Peyer's patch (tissue), 4 donors: ENCODE data around the gene NCKAP5. TPM values are rescaled to one million over a fixed set of nuclear protein-coding genes. Genes with fewer than 3 reads are reported as not detected.

Experiments
- DNase-seq, 3 donors: peaks; one replicate each; pipeline ENCODE4 v3.0.0-alpha.2; 2017 to 2019
- H3K27ac ChIP-seq, 4 donors: fragments of 200-600 bp; sonication (generic); one replicate each; pipeline ENCODE4 v1.5.1; 2016 to 2019
- H3K27me3 ChIP-seq, 2 donors: fragments of 200-600 bp; sonication (generic); one replicate each; pipeline ENCODE4 v1.5.1; 2019
- H3K36me3 ChIP-seq, 3 donors: fragments of 200-600 bp; sonication (generic); one replicate each; pipeline ENCODE4 v1.5.1; 2016 to 2019
- H3K4me1 ChIP-seq, 4 donors: fragments of 200-600 bp; sonication (generic); one replicate each; pipeline ENCODE4 v1.5.1; 2016 to 2019
- H3K4me3 ChIP-seq, 4 donors: fragments of 200-600 bp; sonication (generic); 1 replicate in 3 of 4; 2 replicates in 1 of 4; pipeline ENCODE4 v1.5.1; 2016 to 2019; ENCODE audit warnings: mild to moderate bottlenecking in 1 of 4
- H3K9me3 ChIP-seq, 4 donors: fragments of 200-600 bp; sonication (generic); one replicate each; pipeline ENCODE4 v1.5.1; 2016 to 2019; ENCODE audit warnings: mild to moderate bottlenecking in 1 of 4
- CTCF ChIP-seq, 6 experiments: fragments of 450-650 bp in 4 of 6; fragments of 200-600 bp in 2 of 6; sonication (generic) in 1 of 6; IDR thresholded peaks; one replicate each; pipeline ENCODE4 v1.5.1; 2017 to 2019; ENCODE audit warnings: antibody characterized with exemption in 6 of 6, mild to moderate bottlenecking in 3 of 6, moderate library complexity in 1 of 6
- POLR2A ChIP-seq, 2 donors: fragments of 450-650 bp; IDR thresholded peaks; one replicate each; pipeline ENCODE4 v1.5.1; 2017; ENCODE audit warnings: antibody characterized with exemption in 2 of 2, mild to moderate bottlenecking in 2 of 2, moderate library complexity in 2 of 2
- total RNA-seq, 4 donors: library from RNA; depleted of rRNA; stranded (reverse); fragments of >200 nt; gene quantifications; one replicate each; pipeline ENCODE4 v1.1.0, GENCODE V29; 2016

The NCKAP5 gene
- total RNA-seq, 4 donors from 2014 or later: 9.1 to 28.5 (median 22.5) TPM

GRCh38 chr2:133409581-133410285 is 158.5 kb downstream of the NCKAP5 start:
- H3K36me3 ChIP-seq: no peaks in the 10 kb centered on the region
- H3K9me3 ChIP-seq: no peaks in the 10 kb centered on the region
- H3K27me3 ChIP-seq: no peaks in the 10 kb centered on the region
- TF ChIP-seq POLR2A (IDR thresholded peaks at IDR 0.05) (no peak), CTCF (IDR thresholded peaks at IDR 0.05) (no peak)
- no peaks in the 10 kb centered on the region for H3K4me1 ChIP-seq
- DNase-seq: no peak
- no peak overlapping the region for H3K27ac ChIP-seq
- no peak overlapping the region for H3K4me3 ChIP-seq

- H3K9me3 ChIP-seq: no peaks in the 10 kb centered on the region
- H3K36me3 ChIP-seq: no peaks in the 10 kb centered on the region
- no peak for TF ChIP-seq POLR2A (IDR thresholded peaks at IDR 0.05)
- TF ChIP-seq CTCF (IDR thresholded peaks at IDR 0.05): no peak
- H3K4me3 ChIP-seq: no peak overlapping the region
- no peaks in the 10 kb centered on the region for H3K4me1 ChIP-seq
- H3K27me3 ChIP-seq: no peaks in the 10 kb centered on the region
- no peak for DNase-seq
- no peak overlapping the region for H3K27ac ChIP-seq
These were observed 159.6 kb downstream of the NCKAP5 start for GRCh38 chr2:133408671-133409070.

- DNase-seq: no peak
- Histone ChIP-seq H3K4me1 (no peaks in the 10 kb centered on the region), H3K36me3 (no peaks in the 10 kb centered on the region), H3K27me3 (no peaks in the 10 kb centered on the region), H3K4me3 (no peak overlapping the region), H3K27ac (no peak overlapping the region), H3K9me3 (no peaks in the 10 kb centered on the region)
- TF ChIP-seq CTCF (IDR thresholded peaks at IDR 0.05) (no peak), POLR2A (IDR thresholded peaks at IDR 0.05) (no peak)
These were observed 160.9 kb downstream of the NCKAP5 start for GRCh38 chr2:133407341-133407740.

- no peak overlapping the region for H3K4me3 ChIP-seq
- H3K36me3 ChIP-seq: no peaks in the 10 kb centered on the region
- no peaks in the 10 kb centered on the region for H3K27me3 ChIP-seq
- H3K9me3 ChIP-seq: no peaks in the 10 kb centered on the region
- H3K27ac ChIP-seq: no peak overlapping the region
- DNase-seq: no peak
- H3K4me1 ChIP-seq: no peaks in the 10 kb centered on the region
- TF ChIP-seq CTCF (IDR thresholded peaks at IDR 0.05) (no peak), POLR2A (IDR thresholded peaks at IDR 0.05) (no peak)
These were observed 163.0 kb downstream of the NCKAP5 start for GRCh38 chr2:133405252-133405651.

- H3K36me3 ChIP-seq: no peaks in the 10 kb centered on the region
These were observed 167.9 kb downstream of the NCKAP5 start for GRCh38 chr2:133400411-133400810.

More at GRCh38 chr2:133400411-133400810, 167.9 kb downstream of the NCKAP5 start:
- Histone ChIP-seq H3K9me3 (no peaks in the 10 kb centered on the region), H3K27me3 (no peaks in the 10 kb centered on the region), H3K4me3 (no peak overlapping the region), H3K27ac (no peak overlapping the region), H3K4me1 (no peaks in the 10 kb centered on the region)
- DNase-seq: no peak
- TF ChIP-seq CTCF (IDR thresholded peaks at IDR 0.05): no peak
- TF ChIP-seq POLR2A (IDR thresholded peaks at IDR 0.05): no peak
